OCI-LY7 (cell line): ENCODE measurements around the gene DGKZ.

Experiments
- EZH2phosphoT487 ChIP-seq: fragments of 200-600 bp; sonication (generic); IDR thresholded peaks from 2 replicates; pipeline ENCODE4 v1.6.1; 2018; ENCODE audit warnings: low read depth, borderline replicate concordance, mild to moderate bottlenecking, mixed run types, antibody characterized with exemption, low read length, moderate library complexity, mixed read lengths
- TF ChIP-seq, protein P1 (sequence below): fragments of 200-600 bp; sonication (generic); conservative IDR thresholded peaks from 2 replicates; pipeline ENCODE4 v1.5.1; 2014; ENCODE audit warnings: mild to moderate bottlenecking, antibody characterized with exemption, low read length, moderate library complexity, mixed read lengths

DNA sequence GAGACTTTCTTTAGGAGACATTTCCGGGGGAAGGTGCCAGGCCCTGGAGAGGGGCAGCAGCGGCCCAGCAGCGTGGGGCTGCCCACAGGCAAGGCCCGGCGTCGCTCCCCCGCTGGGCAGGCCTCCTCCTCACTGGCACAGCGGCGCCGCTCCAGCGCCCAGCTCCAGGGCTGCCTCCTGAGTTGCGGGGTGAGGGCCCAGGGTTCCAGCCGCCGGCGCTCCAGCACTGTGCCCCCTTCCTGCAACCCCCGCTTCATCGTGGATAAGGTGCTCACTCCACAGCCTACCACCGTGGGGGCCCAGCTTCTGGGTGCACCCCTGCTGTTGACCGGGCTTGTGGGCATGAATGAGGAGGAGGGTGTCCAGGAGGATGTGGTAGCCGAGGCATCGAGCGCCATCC is 19.0 kb downstream of the DGKZ start:
- TF ChIP-seq, protein P1, sequence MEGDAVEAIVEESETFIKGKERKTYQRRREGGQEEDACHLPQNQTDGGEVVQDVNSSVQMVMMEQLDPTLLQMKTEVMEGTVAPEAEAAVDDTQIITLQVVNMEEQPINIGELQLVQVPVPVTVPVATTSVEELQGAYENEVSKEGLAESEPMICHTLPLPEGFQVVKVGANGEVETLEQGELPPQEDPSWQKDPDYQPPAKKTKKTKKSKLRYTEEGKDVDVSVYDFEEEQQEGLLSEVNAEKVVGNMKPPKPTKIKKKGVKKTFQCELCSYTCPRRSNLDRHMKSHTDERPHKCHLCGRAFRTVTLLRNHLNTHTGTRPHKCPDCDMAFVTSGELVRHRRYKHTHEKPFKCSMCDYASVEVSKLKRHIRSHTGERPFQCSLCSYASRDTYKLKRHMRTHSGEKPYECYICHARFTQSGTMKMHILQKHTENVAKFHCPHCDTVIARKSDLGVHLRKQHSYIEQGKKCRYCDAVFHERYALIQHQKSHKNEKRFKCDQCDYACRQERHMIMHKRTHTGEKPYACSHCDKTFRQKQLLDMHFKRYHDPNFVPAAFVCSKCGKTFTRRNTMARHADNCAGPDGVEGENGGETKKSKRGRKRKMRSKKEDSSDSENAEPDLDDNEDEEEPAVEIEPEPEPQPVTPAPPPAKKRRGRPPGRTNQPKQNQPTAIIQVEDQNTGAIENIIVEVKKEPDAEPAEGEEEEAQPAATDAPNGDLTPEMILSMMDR = no peak
- TF ChIP-seq EZH2phosphoT487 = no peak
